ENCODE data around the gene MRPS27. TPM values are rescaled to one million over a fixed set of nuclear protein-coding genes. Genes with fewer than 3 reads are reported as not detected.

The MRPS27 gene
- total RNA-seq, 4 donors from 2014 or later = 42.7 to 49.4 (median 48.1) TPM

GRCh38 chr5:72170101-72170500 is 149.9 kb downstream of the MRPS27 start:
- TF ChIP-seq, protein P1, sequence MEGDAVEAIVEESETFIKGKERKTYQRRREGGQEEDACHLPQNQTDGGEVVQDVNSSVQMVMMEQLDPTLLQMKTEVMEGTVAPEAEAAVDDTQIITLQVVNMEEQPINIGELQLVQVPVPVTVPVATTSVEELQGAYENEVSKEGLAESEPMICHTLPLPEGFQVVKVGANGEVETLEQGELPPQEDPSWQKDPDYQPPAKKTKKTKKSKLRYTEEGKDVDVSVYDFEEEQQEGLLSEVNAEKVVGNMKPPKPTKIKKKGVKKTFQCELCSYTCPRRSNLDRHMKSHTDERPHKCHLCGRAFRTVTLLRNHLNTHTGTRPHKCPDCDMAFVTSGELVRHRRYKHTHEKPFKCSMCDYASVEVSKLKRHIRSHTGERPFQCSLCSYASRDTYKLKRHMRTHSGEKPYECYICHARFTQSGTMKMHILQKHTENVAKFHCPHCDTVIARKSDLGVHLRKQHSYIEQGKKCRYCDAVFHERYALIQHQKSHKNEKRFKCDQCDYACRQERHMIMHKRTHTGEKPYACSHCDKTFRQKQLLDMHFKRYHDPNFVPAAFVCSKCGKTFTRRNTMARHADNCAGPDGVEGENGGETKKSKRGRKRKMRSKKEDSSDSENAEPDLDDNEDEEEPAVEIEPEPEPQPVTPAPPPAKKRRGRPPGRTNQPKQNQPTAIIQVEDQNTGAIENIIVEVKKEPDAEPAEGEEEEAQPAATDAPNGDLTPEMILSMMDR (IDR thresholded peaks at IDR 0.05; ENCODE audit: low read depth) = no peak

Small RNA genes lying within 50 kb of the gene (small RNA-seq; reads per million reads assigned to genes)
- gene MIR4803 = not detected
- gene RN7SL153P = not detected

Other genes with a start within 250 kb of the MRPS27 start
- gene MAP1B, start 212.8 kb downstream of the MRPS27 start, total RNA-seq = 1,000 to 10,000 TPM in 1 of 4 donors, 100 to 1,000 TPM in 3; 174 to 1,477 (median 584) TPM
- 10 to 100 TPM in 1 of 4 donors, 1 to 10 TPM in 3; 6.2 to 13.2 (median 8.7) TPM for gene PTCD2, start 133 bp upstream of the MRPS27 start, total RNA-seq
- gene ZNF366, start 187.2 kb upstream of the MRPS27 start, total RNA-seq = 10 to 100 TPM in 1 of 4 donors, 1 to 10 TPM in 3; 2.6 to 14.7 (median 3.8) TPM

All from subcutaneous adipose tissue (tissue), 4 donors.